ENCODE measurements around the gene PDE4B.
"Not testable (repeated sequence)": the region's sequence is repeated elsewhere in the genome, so short reads cannot be mapped to it uniquely, and the experiment has no call there.

PDE4B gene

DNA sequence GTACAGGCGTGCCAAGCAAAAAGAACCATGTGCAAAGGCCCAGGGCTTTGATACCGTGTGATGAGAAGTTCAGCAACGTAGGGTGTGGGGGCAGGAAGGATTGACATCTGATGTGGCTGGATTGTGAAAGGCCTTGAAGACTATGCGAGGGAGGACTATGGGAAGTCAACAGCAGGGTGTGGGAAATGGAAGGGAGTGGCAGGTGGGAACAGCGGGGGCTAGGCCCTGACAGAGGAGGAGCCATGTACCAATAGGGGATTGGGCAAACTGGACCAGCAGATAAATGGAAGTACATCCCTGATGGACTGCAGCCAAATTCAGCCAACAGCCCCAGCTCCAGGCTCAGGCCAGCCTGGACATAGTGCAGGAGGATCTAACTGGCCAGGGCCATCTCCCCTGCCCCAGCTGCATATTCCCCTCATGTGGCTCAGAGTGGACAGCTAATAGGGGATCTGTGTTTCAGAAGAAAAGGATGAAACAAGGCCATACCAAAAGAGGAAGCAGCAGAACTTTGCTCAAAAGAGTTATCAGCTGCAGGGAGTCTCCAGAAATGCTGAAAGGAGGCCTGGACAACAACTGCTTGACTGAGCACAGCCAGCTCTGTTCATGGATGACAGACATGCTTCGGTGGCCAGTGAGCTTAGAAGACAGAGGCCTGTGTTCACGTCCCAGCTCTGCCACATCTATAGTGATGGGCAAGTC is 601.0 kb downstream of the PDE4B start:
- no peak for DNase-seq (ENCODE audit: low read depth)

DNA sequence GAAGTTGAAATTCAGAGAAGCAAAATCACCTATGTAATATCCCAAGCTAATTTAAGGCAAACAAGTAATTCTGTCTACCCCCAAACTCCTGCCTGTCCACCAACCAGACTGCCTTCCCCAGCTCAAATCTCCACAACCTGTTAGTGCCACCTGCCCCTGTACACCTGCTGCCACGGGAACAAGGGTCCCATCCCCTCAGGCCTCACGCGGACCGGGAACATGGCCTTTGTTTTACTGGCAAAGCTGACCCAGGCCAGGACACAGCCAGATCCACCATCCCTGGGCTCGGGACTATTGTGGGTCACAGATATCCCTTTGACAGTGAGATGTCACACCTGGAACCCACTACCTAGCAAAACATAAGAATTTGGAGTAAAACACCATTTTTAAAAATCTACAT is 601.9 kb downstream of the PDE4B start:
- DNase-seq (ENCODE audit: low read depth): no peak

DNA sequence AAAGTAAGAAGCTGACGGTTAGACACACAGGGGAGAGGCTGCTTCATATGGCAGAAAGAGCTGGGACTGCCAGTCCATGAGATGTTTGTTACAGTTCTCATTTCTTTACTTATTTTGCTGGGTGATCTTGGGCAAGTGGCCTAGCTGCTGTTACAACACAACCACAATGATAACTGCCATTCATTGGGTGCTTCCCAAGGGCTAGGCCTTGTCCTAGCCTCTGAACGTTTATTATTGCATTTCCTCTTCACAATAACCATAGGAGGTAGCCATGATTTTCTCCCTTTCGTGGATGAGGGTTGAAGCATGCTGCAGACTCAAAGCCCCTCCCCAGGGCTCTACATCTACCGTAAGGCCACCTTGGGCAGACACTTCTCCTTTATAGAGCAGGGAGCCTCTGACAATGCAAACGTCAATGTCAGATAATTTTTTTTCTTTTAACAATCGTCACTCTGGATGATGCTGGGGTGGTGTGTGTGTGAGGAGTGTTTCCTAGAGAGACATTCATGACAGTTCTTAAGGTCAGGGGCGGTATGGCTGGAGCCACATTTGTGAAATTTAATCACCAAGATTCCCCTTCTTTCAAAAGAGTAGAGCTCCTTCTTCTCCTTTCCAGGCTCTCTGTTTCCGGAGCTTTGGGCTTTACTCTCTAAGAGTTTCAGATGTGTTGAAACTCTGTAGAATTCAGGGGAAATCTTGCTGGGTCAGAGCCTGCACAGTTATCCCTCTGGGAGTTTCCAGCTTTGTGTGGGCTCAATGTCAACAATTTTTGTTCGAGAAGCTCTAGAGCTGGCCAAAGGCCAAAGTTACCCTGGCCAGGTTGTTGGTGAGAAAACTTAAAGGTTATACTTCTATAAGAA is 602.7 kb downstream of the PDE4B start:
- DNase-seq (ENCODE audit: low read depth): no peak

DNA sequence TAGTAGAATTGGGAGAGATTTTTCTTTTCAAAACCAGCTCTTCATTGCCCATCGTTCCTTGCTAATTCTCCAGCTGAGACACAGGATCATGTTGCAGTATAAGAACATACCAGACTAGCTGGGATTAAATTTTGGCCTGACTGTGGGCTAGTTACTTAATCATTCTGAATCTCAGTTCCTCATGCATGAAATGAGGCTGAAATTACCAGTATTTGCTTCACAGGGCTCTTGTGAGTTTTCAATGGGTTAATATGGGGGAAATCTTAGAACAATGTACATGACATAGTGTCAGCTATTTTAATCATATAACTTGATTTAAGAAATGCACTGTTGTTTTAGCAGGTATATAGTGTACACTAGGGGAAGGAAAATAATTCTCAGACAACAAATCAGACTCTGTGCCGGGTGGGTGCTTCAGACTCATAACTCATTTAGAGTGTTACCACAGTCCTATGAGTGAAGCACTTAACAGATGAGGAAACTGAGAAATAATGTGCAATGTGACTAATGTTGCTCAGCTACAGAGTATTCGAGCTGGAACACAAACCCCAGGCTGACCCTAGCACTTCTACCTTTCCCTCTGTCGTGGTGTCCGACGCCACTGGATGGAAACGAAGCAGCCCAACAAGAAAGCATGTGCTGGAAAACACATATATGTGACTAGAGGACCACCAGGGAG is 603.7 kb downstream of the PDE4B start:
- DNase-seq (ENCODE audit: low read depth): no peak

DNA sequence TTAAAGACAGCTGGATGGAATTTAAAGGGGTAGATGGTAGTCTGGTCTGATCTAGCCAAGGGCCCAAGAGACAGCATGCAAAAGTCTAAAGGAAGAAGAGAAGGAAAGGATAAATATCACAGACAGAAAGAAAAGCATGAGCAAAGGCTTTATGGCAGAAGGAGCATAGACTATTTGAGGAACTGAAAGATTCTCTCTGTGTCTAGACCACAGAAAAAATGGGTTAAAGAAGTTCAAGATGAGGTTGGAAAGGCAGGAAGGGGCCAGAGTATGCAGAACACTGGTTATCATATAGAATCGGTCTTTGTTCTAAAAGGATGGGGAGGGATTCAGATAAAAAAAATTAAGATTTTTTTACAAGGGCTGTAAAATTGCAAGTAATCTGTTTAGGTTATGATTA is 604.5 kb downstream of the PDE4B start:
- DNase-seq (ENCODE audit: low read depth): no peak

DNA sequence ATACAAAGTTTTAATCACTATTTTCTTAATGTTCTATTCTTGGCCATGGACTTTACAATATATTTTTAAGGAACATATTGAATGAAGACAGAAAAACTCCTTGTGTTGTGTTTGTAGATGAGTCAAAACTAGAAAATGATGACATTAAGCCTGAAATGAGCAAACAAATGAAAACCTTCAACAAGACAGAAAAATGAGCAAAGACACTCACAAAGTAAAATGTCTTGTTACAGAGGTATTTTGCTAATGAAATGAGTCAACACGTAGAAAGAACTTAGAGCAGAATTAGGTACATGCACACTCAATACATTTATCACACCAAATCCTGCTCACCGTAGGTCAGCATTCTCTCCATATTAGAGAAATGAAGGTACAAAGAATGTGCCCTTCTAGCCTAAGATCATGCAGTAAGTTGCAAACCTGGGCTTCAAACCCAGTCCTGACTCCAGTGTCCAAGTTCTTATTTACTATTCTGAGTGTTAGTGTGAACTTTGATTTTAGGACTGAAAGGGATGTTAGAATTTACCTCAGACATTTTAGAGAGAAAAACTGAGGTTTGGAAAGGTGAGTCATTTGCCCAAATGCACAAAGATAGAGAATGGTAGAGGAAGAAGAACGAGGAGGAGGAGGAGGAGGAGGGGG is 607.3 kb downstream of the PDE4B start:
- DNase-seq (ENCODE audit: low read depth): peak; percentile 13

DNA sequence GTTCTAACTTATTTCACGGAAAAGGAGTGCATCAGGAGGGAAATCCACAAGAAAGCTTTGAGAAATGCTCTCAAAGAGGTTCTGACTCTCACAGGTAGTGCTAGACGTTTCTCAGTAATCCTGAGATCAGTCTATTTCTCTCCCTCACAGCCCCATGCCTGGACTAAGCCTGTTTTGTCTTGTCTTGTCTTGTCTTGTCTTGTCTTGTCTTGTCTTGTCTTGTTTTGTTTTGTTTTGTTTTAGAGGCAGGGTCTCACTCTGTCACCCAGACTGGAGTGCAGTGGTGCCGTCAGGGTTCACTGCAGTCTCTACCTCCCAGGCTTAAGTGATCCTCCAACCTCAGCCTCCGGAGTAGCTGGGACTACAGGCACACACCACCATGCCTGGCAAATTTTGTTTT is 608.0 kb downstream of the PDE4B start:
- no peak for DNase-seq (ENCODE audit: low read depth)

DNA sequence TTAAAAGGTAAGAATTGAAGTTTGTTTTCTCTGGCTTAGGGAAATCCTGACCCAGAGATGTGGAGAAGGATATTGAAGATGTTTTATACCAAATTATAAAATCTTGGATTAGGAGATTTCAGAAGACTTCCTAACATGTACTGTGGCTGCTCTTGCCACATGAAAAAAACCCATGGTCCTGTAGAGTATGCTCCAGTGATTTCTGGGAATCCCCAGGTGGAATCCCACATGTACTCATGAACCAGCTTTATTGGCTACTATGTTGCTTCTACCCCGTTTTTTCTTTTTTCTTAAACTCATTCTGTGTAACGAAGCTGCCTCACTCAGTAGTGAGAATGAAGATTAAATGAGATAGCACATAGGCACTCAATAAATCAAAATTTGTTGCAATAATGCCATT is 608.5 kb downstream of the PDE4B start:
- DNase-seq (ENCODE audit: low read depth): no peak

DNA sequence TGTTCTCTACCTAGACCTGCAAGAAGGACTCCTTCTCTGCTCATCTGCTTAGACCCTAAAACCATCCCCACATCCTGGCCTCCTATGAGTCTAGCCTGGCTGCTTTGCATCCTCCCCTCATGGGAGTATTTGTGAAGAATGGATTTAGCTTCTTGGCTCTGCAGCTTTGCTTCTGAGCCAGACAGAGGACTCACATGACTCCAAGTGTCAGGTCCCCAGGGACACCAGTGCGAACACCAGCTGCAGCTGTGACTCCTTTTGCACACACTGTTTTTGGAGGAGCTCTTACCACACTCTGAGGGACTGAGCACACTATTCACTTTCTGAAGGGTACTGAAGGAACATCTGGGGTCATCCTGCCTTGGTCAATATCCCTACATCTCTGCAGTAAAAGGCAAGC is 609.5 kb downstream of the PDE4B start:
- no peak for DNase-seq (ENCODE audit: low read depth)

DNA sequence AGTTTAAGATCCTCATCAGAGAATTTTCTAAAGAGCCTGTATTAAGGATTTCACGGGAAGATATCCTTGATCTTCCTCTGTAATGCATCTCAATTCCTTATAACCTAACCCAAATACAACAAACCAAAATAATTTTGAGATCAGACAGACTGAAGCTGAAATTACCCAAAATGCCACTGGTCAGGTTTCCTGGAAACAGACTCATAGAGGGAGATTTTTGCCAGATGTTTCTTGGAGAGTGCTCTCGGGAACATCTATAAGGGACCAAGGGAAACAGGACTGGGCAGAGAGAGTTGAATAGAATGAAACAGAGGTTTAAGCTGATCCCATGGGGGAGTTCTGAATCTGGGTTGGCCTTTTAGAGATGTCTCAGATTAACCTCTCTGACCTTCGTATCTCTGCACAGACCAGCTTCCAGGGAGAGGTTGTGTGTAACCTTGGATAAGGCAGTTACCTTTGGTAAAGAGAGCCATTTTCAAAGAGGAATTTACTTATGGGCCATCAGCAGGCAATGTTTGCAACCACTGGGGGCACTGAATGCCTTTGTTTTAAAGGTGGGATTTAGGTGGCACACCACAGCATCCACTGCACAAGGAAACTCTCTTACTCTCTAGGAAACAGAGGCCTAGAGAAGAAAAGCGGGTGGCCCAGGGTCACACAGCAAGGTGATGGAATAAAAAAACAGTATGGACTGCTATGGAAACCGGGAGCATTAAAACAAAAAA is 610.5 kb downstream of the PDE4B start:
- peak; percentile 8 for DNase-seq (ENCODE audit: low read depth)

DNA sequence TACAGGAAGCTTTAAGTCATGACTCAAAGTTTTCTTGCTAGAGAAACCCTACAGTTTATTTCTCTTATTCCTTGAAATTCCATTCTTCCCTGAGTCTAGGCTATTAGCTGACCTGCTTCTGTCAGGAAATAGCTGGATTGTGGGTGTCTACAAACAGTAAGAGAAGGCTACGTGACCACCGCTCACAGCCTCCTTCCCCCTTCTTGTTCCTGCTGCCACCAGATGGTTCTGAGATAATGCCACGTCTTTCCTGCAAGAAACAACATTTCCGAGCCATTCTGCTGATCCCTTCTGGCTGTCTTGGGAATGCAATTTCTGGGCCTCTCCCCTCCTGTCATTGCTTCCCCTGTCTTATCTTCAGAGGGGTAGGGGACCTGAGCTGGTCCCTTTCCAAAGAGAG is 612.4 kb downstream of the PDE4B start:
- no peak for DNase-seq (ENCODE audit: low read depth)

DNA sequence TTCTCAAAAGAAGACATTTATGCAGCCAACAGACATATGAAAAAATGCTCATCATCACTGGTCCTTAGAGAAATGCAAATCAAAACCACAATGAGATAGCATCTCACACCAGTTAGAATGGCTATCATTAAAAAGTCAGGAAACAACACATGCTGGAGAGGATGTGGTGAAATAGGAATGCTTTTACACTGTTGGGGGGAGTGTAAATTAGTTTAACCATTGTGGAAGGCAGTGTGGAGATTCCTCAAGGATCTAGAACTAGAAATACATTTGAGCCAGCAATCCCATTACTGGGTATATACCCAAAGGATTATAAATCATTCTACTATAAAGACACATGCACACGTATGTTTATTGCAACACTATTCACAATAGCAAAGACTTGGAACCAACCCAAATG is 618.8 kb downstream of the PDE4B start:
- DNase-seq (ENCODE audit: low read depth): not testable (repeated sequence)

DNA sequence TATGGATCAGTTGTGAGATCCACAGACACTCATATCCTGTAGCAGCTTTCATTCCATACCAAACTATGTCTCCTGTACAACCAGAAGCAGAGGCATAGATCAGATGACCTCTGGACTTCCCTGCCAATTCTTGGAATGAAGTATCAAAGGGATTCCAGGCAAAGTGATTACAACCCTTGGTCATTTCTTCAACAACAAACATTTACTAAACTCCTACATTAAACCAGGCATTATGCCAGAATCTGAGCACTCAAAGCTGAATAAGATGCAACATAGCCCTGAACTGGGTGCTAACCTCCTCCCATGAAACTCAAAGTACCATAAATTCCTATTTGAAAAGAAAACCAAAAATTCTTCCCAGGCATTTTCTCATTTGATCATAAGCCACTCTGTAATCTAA is 620.0 kb downstream of the PDE4B start:
- DNase-seq (ENCODE audit: low read depth): peak; percentile 22

DNA sequence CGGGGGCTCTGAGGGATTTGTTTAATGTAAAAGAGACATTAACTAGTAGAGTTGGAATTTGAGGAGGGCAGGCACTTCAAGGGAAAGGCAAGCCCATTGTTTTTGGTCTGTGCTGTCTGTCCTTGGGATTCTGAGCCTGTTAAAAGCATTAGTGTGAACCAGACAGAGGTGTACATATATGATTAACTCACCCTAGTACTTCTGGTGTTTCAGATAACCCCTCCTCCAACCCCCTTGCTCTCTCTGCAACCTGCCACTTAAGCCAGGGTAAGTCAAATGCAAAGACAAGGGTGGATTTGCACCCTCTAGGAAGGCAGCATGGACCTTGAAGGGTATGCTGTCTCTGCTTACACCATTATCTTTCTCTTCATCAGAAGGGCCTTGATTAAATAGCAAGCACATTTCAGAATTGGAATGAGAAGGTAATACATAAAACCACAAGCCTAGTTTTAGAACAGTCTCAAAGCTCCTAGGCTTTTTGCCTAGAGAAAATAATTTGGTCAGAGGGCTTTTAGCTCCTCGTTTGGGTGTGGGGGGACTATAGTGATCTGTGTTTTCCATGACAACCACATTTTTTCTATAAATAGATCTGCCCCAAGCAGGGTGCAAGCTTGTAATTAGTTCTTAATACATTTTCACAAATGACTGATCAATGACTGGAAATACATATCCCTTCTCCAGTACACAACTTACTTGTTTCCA is 620.6 kb downstream of the PDE4B start:
- no peak for DNase-seq (ENCODE audit: low read depth)

DNA sequence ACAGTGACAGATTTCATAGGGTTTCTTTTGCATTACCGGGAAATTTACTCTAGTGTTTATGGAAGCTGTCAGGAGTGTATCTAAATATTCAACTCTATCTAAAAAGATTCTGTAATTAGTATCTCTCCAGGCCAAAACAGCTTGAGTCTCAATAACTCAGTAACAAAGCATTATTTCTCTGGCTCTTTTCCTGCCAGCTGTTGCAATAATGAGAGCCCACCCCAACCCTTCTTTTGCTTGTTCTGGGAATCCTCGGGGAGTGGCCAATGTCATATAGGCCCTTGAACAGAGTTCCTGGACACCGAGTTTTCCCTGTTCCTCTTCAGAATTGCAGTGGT is 621.1 kb downstream of the PDE4B start:
- DNase-seq (ENCODE audit: low read depth): no peak

DNA sequence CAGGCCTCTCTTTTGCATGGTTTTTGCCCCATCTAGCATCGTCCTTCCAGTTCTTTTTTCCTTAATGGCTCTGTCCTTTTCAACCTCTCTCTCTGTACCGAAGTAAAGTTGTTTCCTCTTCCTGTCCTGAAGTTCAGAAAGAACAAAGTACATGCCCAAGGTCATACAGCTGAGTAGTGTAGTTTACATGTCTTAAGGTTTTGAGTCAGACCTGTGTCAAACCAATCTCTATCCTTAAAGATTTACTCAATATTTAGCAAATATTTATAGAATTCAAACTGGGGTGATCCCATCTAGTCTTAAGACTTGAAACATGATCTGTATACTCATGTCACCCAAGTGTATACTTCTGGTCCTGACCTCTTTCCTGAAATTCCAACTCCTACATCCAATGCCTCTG is 622.6 kb downstream of the PDE4B start:
- DNase-seq (ENCODE audit: low read depth): no peak

DNA sequence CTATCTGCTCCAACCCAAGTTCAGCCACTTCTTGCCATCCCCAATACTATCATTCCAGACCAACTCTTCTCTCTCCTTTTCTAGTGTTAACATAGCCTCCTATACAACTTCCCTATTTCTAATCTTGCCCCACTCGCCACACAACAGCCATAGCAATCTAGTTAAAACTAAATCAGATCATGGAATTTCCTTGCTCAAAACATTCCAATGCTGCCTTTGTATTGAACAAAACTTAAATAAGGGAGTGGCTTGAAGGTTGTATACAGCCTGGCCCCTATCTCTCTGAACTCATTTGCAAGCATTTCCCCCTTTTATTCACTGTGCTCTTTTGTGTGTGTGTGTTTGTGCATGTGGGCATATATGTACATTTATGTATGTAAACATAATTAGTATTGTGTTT is 623.2 kb downstream of the PDE4B start:
- DNase-seq (ENCODE audit: low read depth): no peak

DNA sequence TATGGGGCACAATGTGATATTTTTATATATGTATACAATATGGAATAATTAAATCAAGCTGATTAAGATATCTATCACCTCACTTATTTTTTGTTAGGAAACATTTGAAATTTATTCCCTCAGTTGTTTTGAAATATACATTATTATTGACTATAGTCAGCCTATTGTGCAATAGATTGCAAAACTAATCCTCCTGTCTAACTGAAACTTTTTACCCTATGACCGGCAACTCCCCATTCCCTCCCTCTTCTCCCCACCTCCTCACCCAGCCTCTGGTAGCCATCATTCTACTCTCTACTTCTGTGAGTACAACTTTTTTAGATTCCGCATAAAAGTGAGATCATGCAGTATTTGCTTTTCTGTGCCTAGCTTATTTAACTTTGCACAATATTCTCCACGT is 623.6 kb downstream of the PDE4B start:
- peak; percentile 16 for DNase-seq (ENCODE audit: low read depth)

DNA sequence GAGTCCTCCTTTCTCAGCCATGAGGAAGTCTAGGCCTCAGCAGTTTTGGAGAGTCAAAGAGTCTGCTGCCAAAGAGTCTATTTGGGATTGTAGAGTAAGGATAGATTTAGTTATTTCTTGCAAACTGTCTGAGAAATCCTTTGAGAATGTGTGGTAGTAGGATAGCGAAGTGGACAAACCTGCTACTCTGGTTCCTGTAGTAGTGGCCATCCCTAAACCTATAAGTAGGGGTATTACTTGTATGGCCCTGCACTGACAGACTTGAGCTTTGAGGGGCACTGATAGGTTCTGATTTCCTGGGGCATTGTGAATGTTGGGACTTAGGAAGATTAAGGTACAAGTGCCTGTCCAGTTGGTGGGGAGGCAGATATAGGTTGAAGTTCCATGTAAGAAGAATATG is 625.3 kb downstream of the PDE4B start:
- no peak for DNase-seq (ENCODE audit: low read depth)

DNA sequence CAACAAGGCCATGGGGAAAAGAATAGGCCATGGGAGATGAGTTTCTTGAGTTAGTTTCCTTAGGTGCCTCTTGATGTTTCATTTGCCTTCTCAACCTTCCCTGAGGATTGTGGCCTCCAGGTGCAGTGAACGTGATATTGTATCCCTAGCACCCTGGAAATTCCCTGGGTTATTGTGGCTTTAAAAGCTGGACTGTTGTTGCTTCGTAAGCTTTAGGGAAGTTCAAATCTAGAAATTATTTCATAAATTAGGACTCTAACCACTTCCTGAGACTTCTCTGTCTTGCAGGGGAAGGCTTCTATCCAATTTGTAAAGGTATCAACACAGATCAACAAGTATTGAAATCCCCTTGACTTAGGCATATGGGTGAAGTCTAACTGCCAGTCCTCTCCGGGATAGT is 627.5 kb downstream of the PDE4B start:
- DNase-seq (ENCODE audit: low read depth): not testable (repeated sequence)

DNA sequence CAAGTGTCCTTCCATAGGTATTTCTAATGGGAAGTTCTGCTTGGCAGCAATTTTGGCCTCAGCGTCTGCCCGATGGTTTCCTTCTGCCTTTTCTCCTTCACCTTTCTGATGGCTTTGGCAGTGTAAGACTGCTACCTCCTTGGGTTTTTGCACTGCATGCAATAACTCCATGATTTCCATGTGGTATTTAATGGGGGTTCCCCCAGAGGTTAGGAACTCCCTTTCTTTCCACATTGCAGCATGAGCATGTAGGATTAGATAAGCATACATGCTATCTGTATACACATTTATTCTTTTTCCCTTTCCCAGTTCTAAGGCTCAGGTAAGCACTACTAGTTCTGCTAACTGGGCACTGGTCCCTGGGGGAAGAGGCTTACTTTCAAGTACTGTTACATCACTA is 628.2 kb downstream of the PDE4B start:
- DNase-seq (ENCODE audit: low read depth): not testable (repeated sequence)

Data from ELR (cell line).